GM12865 (cell line): ENCODE results near the gene LAIR1.

Experiments
- DNase-seq: peaks from one replicate; pipeline ENCODE4 v3.0.0; 2010; ENCODE audit warnings: low read depth
- H3K4me3 ChIP-seq: 2 replicates; pipeline ENCODE4 v1.5.1; 2011; ENCODE audit warnings: mild to moderate bottlenecking, low read depth, low read length, control low read depth
- TF ChIP-seq, protein P1 (sequence below): IDR thresholded peaks from 2 replicates; pipeline ENCODE4 v1.5.1; 2011; ENCODE audit warnings: low read length, control low read depth, low read depth, inconsistent platforms; ENCODE audit not compliant: insufficient read depth; ENCODE audit errors: missing control alignments

LAIR1 gene

DNA sequence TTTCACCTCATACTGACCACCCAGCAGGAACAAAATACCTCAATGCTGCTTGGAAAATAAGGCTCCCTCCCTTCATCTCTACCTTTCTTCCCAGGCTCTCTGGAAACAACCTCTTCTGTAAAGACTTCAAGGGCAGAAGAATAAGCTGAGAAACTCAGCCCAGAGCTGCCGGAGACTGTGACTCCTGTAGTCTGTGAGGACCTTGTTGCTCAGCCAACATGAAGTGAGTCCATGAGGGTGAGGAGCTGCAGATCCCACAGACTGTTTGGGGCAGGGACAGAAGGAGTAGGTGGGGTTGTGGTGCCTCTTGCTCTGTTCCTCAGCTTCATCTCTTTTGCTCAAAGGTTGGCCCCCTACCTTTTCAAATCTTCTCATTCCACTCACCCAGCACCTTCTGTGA is 59.6 kb downstream of the LAIR1 start:
- no peak overlapping the region for H3K4me3 ChIP-seq
- TF ChIP-seq, protein P1, sequence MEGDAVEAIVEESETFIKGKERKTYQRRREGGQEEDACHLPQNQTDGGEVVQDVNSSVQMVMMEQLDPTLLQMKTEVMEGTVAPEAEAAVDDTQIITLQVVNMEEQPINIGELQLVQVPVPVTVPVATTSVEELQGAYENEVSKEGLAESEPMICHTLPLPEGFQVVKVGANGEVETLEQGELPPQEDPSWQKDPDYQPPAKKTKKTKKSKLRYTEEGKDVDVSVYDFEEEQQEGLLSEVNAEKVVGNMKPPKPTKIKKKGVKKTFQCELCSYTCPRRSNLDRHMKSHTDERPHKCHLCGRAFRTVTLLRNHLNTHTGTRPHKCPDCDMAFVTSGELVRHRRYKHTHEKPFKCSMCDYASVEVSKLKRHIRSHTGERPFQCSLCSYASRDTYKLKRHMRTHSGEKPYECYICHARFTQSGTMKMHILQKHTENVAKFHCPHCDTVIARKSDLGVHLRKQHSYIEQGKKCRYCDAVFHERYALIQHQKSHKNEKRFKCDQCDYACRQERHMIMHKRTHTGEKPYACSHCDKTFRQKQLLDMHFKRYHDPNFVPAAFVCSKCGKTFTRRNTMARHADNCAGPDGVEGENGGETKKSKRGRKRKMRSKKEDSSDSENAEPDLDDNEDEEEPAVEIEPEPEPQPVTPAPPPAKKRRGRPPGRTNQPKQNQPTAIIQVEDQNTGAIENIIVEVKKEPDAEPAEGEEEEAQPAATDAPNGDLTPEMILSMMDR = no peak

DNA sequence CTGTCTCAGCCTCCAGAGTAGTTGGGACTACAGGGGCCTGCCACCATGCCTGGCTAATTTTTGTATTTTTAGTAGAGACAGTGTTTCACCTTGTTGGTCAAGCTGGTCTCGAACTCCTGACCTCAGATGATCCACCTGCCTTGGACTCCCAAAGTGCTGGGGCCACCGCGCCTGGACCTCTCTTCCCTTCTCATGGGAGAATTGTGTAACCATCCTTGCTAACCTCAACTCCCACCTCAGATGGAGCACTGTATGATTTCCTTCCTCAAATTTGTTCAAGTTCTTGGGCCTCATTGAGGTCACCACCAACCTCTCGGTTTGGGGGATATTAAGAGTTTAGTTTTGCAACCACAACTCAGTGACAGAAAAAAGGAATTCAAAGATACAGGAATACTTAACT is 62.5 kb downstream of the LAIR1 start:
- no peak overlapping the region for H3K4me3 ChIP-seq
- TF ChIP-seq, protein P1 = no peak
- DNase-seq = no peak

More for the DNA sequence above, 59.6 kb downstream of the LAIR1 start:
- DNase-seq = no peak
